Aorta (tissue), 5 donors: ENCODE measurements around the gene RUBCN. TPM values are rescaled to one million over a fixed set of nuclear protein-coding genes. Genes with fewer than 3 reads are reported as not detected.
"Not testable (repeated sequence)": the region's sequence is repeated elsewhere in the genome, so short reads cannot be mapped to it uniquely, and the experiment has no call there.

Experiments used
- ATAC-seq: fragments of 200-7000 bp; cut with Tn5 transposase; one replicate; pipeline ENCODE4 v1.9.1; 2022; ENCODE audit warnings: moderate library complexity; ENCODE audit not compliant: low FRiP score
- DNase-seq, 2 donors: peaks; one replicate each; pipeline ENCODE4 v3.0.0-alpha.2; 2020
- H3K27ac ChIP-seq, 2 donors: one replicate each; pipeline ENCODE4 v1.5.1; 2013; ENCODE audit warnings: low read length in 2 of 2, mild to moderate bottlenecking in 2 of 2, moderate library complexity in 2 of 2, control low read depth in 1 of 2, inconsistent platforms in 1 of 2, low read depth in 1 of 2
- H3K27me3 ChIP-seq, 2 donors: one replicate each; pipeline ENCODE4 v1.6.1; 2013; ENCODE audit warnings: control low read depth in 1 of 2, low read length in 1 of 2, mild to moderate bottlenecking in 1 of 2, moderate library complexity in 1 of 2; ENCODE audit not compliant: insufficient read depth in 2 of 2, control insufficient read depth in 1 of 2
- H3K36me3 ChIP-seq, 2 donors: one replicate each; pipeline ENCODE4 v1.6.1; 2013; ENCODE audit warnings: control low read depth in 1 of 2, low read length in 1 of 2, mild to moderate bottlenecking in 1 of 2; ENCODE audit not compliant: insufficient read depth in 2 of 2, control insufficient read depth in 1 of 2
- H3K4me1 ChIP-seq, 2 donors: one replicate each; pipeline ENCODE4 v1.6.1; 2013; ENCODE audit warnings: low read length in 2 of 2, control low read depth in 1 of 2, mild to moderate bottlenecking in 1 of 2, moderate library complexity in 1 of 2; ENCODE audit not compliant: insufficient read depth in 2 of 2, control insufficient read depth in 1 of 2
- H3K4me3 ChIP-seq, 2 donors: one replicate each; pipeline ENCODE4 v1.5.1; 2013; ENCODE audit warnings: low read length in 2 of 2, control low read depth in 1 of 2, mild to moderate bottlenecking in 1 of 2
- H3K9me3 ChIP-seq: one replicate; pipeline ENCODE4 v1.6.1; 2013; ENCODE audit warnings: mild to moderate bottlenecking, low read length; ENCODE audit not compliant: control insufficient read depth
- WGBS, 2 donors: extraction: QIAGEN DNeasy Blood & Tissue Kit; methylation state at CpG; one replicate each; pipeline ENCODE4 v1.1.7; 2013; 5-methylcytosine and 5-hydroxymethylcytosine counted together
- intact Hi-C, 2 donors: fragments of 100-400 bp; cut with DNase I; formaldehyde crosslinking; loops; one replicate each; pipeline versions ENCODE4 v1.14.2 to v1.15.0; 2022
- polyA plus RNA-seq, 2 donors: library from polyadenylated mRNA; stranded (reverse); fragments of 200-250 nt; gene quantifications; one replicate each; pipeline ENCODE4 v1.2.3, GENCODE V29; 2013
- total RNA-seq, 2 donors: library from RNA; stranded (reverse); fragmentation: NEBNext Ultra II Directional; extraction: Animal tissue kit (Norgen Biotek cat#: 25700); gene quantifications; one replicate each; pipeline ENCODE4 v1.2.1, GENCODE V29; 2021
- donor health status: healthy with polysubstance abuse.
- donor health status: Bipolar disorder and iron deficiency.
- donor health status: DM: no; HTN: no; CAD: no.
- donor health status: DM: no; HTN: no; CAD: no.
- donor health status: DM: yes; HTN: yes; CAD: no.

RUBCN gene
- total and polyA plus RNA-seq, 4 donors, result 6.9 to 41.1 (median 26.3) TPM

- intact Hi-C loops, result loop anchor here (5.0 to 10.0 kb wide), 2 partner anchors 62 to 80 kb away; partner anchors contain the start of gene RUBCN (in 1 of the 2)
- Histone ChIP-seq H3K27me3 (no peaks in the 10 kb centered on the region), H3K4me1 (no peaks in the 10 kb centered on the region), H3K27ac (no peak overlapping the region), H3K9me3 (no peaks in the 10 kb centered on the region), H3K36me3 (peaks cover 0 to 10% of the 10 kb centered on the region in 2 donors), H3K4me3 (no peak overlapping the region)
- DNase-seq (peak in 1 of 2 donors; percentile 66), ATAC-seq (no peak)
- 91 to 95% methylated on average over 29 of the region's 29 CpGs for WGBS, 2 donors
These were observed 61.8 kb downstream of the RUBCN start for GRCh38 chr3:197674741-197675562.

GRCh38 chr3:197673170-197673569, 63.5 kb downstream of the RUBCN start:
- DNase-seq, result no peak
- no peak overlapping the region for H3K27ac ChIP-seq
- peaks cover 0 to 10% of the 10 kb centered on the region in 2 donors for H3K36me3 ChIP-seq
- H3K9me3 ChIP-seq, result no peaks in the 10 kb centered on the region
- intact Hi-C loops, result loop anchor here in 1 of 2 donors (10.0 kb wide), 1 partner anchor 78 kb away; no protein-coding TSS in a partner anchor
- H3K4me1 ChIP-seq, result no peaks in the 10 kb centered on the region
- no peaks in the 10 kb centered on the region for H3K27me3 ChIP-seq
- no peak for ATAC-seq
- H3K4me3 ChIP-seq, result no peak overlapping the region
- 95 to 96% methylated on average over 4 of the region's 4 CpGs for WGBS, 2 donors

GRCh38 chr3:197670361-197670760, 66.3 kb downstream of the RUBCN start:
- Histone ChIP-seq H3K9me3 (no peaks in the 10 kb centered on the region), H3K4me3 (no peak overlapping the region), H3K27me3 (no peaks in the 10 kb centered on the region), H3K36me3 (peaks cover 0 to 4% of the 10 kb centered on the region in 2 donors), H3K27ac (no peak overlapping the region), H3K4me1 (no peaks in the 10 kb centered on the region)
- intact Hi-C loops, result loop anchor here in 1 of 2 donors (10.0 kb wide), 1 partner anchor 76 kb away; no protein-coding TSS in a partner anchor
- 94 to 95% methylated on average over 1 of the region's 1 CpG for WGBS, 2 donors
- ATAC-seq (no peak), DNase-seq (no peak)

- no peak overlapping the region for H3K4me3 ChIP-seq
- H3K27ac ChIP-seq, result no peak overlapping the region
- ATAC-seq, result no peak
- no peaks in the 10 kb centered on the region for H3K4me1 ChIP-seq
- no peak for DNase-seq
- 70 to 74% methylated on average over 5 of the region's 5 CpGs for WGBS, 2 donors
- H3K36me3 ChIP-seq, result no peaks in the 10 kb centered on the region
- intact Hi-C loops, result no loop called here
- no peaks in the 10 kb centered on the region for H3K9me3 ChIP-seq
- H3K27me3 ChIP-seq, result no peaks in the 10 kb centered on the region
These were observed 68.7 kb downstream of the RUBCN start for GRCh38 chr3:197667968-197668367.

GRCh38 chr3:197667293-197667692, 69.4 kb downstream of the RUBCN start:
- 93 to 97% methylated on average over 1 of the region's 3 CpGs for WGBS, 2 donors
- H3K9me3 ChIP-seq, DNase-seq, H3K27me3 ChIP-seq, ATAC-seq, intact Hi-C loops, H3K27ac ChIP-seq, H3K4me3 ChIP-seq, H3K4me1 ChIP-seq, H3K36me3 ChIP-seq: not testable (repeated sequence)

GRCh38 chr3:197666221-197666842, 70.4 kb downstream of the RUBCN start:
- DNase-seq, H3K4me3 ChIP-seq, H3K36me3 ChIP-seq, H3K4me1 ChIP-seq, intact Hi-C loops, H3K27ac ChIP-seq, H3K27me3 ChIP-seq, H3K9me3 ChIP-seq: not testable (repeated sequence)
- 63 to 65% methylated on average over 17 to 23 of the region's 26 CpGs for WGBS, 2 donors
- peak; percentile 20 for ATAC-seq

GRCh38 chr3:197665549-197665948, 71.2 kb downstream of the RUBCN start:
- H3K36me3 ChIP-seq, DNase-seq, H3K27me3 ChIP-seq, H3K4me1 ChIP-seq, H3K9me3 ChIP-seq, intact Hi-C loops, H3K4me3 ChIP-seq, H3K27ac ChIP-seq: not testable (repeated sequence)
- ATAC-seq, result peak; percentile 31
- no CpG with 5 or more reads among the region's 15 CpGs for WGBS, 2 donors

- H3K4me3 ChIP-seq, H3K9me3 ChIP-seq, H3K4me1 ChIP-seq, H3K27me3 ChIP-seq, H3K27ac ChIP-seq, intact Hi-C loops, H3K36me3 ChIP-seq, DNase-seq: not testable (repeated sequence)
- 0% methylated on average over 1 to 5 of the region's 32 CpGs for WGBS, 2 donors
- peak; percentile 90 for ATAC-seq
These were observed 71.6 kb downstream of the RUBCN start for GRCh38 chr3:197665142-197665491.
